C4-2B (cell line): ENCODE results near the gene LRRC4C.

ENCODE experiments used
- ZFX ChIP-seq: fragments of 450-650 bp; IDR thresholded peaks from 2 replicates; pipeline ENCODE4 v1.6.1; 2017
- TF ChIP-seq, protein P1 (sequence below): fragments of 450-650 bp; conservative IDR thresholded peaks from 2 replicates; pipeline ENCODE4 v1.5.1; 2017; ENCODE audit warnings: mild to moderate bottlenecking

DNA sequence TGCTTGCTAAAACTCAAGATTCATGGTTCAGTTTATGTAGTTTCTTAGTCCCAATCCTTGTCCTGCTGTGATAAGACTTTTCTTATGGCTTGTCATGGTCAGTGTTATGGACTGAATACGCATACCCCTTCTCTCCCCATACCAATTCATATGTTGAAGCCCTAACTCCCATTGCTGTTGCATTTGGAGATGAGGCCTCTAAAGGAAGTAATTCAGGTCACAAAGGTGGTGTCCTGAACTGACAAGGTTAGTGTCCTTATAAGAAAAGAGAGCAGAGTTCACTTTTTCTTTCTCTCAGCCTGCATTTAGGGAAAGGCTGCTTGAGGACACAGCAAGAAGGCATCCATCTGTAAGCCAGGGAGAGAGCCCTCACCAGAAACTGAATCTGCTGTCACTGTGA, 618.2 kb downstream of the LRRC4C start:
- TF ChIP-seq, protein P1, sequence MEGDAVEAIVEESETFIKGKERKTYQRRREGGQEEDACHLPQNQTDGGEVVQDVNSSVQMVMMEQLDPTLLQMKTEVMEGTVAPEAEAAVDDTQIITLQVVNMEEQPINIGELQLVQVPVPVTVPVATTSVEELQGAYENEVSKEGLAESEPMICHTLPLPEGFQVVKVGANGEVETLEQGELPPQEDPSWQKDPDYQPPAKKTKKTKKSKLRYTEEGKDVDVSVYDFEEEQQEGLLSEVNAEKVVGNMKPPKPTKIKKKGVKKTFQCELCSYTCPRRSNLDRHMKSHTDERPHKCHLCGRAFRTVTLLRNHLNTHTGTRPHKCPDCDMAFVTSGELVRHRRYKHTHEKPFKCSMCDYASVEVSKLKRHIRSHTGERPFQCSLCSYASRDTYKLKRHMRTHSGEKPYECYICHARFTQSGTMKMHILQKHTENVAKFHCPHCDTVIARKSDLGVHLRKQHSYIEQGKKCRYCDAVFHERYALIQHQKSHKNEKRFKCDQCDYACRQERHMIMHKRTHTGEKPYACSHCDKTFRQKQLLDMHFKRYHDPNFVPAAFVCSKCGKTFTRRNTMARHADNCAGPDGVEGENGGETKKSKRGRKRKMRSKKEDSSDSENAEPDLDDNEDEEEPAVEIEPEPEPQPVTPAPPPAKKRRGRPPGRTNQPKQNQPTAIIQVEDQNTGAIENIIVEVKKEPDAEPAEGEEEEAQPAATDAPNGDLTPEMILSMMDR = no peak
- no peak for TF ChIP-seq ZFX
